ENCODE results near the gene CAV1. TPM values are rescaled to one million over a fixed set of nuclear protein-coding genes. Genes with fewer than 3 reads are reported as not detected.

CAV1 gene
- total RNA-seq, 1 experiment from 2014 or later = 4.9 TPM

DNA sequence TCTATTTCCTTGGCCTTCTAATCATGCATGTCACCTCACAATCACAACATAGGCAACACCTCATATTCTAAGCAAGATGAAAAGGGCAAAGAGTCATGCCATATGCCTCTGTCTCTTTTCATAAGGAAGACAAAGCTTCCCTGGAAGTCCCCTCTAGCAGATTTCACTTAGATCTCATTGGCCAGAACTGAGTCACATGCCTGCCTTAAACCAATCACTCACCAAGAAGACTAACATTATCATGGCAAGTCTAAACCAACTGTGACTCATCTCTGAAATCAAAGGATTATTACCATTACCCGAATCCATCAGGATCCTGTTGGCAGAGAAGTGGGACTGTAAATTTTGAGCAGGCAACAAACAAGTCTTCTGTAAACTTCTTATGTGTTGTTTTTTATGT lies 27.8 kb downstream of the CAV1 start:
- Histone ChIP-seq H3K4me1 (no peaks in the 10 kb centered on the region), H3K27me3 (replicated peaks; ENCODE audit: control insufficient read depth, insufficient read depth, low read length) (no peaks in the 10 kb centered on the region), H3K36me3 (ENCODE audit: control insufficient read depth, insufficient read depth, low read length) (no peaks in the 10 kb centered on the region), H3K4me3 (ENCODE audit: low read depth, low read length) (no peak overlapping the region), H3K9me3 (no peaks in the 10 kb centered on the region)
- DNase-seq = no peak
- Mint-ChIP-seq H3K4me1 (ENCODE audit: low read depth, unreplicated experiment) (no peaks in the 10 kb centered on the region), H3K36me3 (ENCODE audit: insufficient read depth, unreplicated experiment) (no peaks in the 10 kb centered on the region), H3K27ac (ENCODE audit: unreplicated experiment) (no peak overlapping the region), H3K9me3 (ENCODE audit: unreplicated experiment) (no peaks in the 10 kb centered on the region), H3K4me3 (ENCODE audit: unreplicated experiment) (no peak overlapping the region), H3K27me3 (ENCODE audit: insufficient read depth, unreplicated experiment) (no peaks in the 10 kb centered on the region)
- no TSS peak for BruUV-seq (replicated peaks)
- POLR2A ChIA-PET = no interaction called here
- CTCF ChIA-PET = no interaction called here
- intact Hi-C loops (cut with micrococcal nuclease; ENCODE audit: unreplicated experiment) = no loop called here
- TF ChIP-seq, protein P1, sequence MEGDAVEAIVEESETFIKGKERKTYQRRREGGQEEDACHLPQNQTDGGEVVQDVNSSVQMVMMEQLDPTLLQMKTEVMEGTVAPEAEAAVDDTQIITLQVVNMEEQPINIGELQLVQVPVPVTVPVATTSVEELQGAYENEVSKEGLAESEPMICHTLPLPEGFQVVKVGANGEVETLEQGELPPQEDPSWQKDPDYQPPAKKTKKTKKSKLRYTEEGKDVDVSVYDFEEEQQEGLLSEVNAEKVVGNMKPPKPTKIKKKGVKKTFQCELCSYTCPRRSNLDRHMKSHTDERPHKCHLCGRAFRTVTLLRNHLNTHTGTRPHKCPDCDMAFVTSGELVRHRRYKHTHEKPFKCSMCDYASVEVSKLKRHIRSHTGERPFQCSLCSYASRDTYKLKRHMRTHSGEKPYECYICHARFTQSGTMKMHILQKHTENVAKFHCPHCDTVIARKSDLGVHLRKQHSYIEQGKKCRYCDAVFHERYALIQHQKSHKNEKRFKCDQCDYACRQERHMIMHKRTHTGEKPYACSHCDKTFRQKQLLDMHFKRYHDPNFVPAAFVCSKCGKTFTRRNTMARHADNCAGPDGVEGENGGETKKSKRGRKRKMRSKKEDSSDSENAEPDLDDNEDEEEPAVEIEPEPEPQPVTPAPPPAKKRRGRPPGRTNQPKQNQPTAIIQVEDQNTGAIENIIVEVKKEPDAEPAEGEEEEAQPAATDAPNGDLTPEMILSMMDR (IDR thresholded peaks at IDR 0.05; ENCODE audit: insufficient read depth in 1 of 2, low read depth in 1 of 2, low read length in 1 of 2, severe bottlenecking in 1 of 2, unreplicated experiment in 1 of 2) = no peak

GRCh38 chr7:116553168-116553964 lies 28.5 kb downstream of the CAV1 start:
- no peaks in the 10 kb centered on the region for H3K36me3 Mint-ChIP-seq (ENCODE audit: insufficient read depth, unreplicated experiment)
- no peaks in the 10 kb centered on the region for H3K27me3 ChIP-seq (replicated peaks; ENCODE audit: control insufficient read depth, insufficient read depth, low read length)
- POLR2A ChIA-PET = no interaction called here
- TF ChIP-seq, protein P1 (IDR thresholded peaks at IDR 0.05; ENCODE audit: insufficient read depth in 1 of 2, low read depth in 1 of 2, low read length in 1 of 2, severe bottlenecking in 1 of 2, unreplicated experiment in 1 of 2) = no peak
- H3K9me3 ChIP-seq = no peaks in the 10 kb centered on the region
- intact Hi-C loops (cut with micrococcal nuclease; ENCODE audit: unreplicated experiment) = no loop called here
- no peaks in the 10 kb centered on the region for H3K27me3 Mint-ChIP-seq (ENCODE audit: insufficient read depth, unreplicated experiment)
- no peaks in the 10 kb centered on the region for H3K4me1 ChIP-seq
- H3K4me3 ChIP-seq (ENCODE audit: low read depth, low read length) = no peak overlapping the region
- no peaks in the 10 kb centered on the region for H3K36me3 ChIP-seq (ENCODE audit: control insufficient read depth, insufficient read depth, low read length)
- CTCF ChIA-PET = no interaction called here
- no peak overlapping the region for H3K4me3 Mint-ChIP-seq (ENCODE audit: unreplicated experiment)
- H3K4me1 Mint-ChIP-seq (ENCODE audit: low read depth, unreplicated experiment) = no peaks in the 10 kb centered on the region
- no peak for DNase-seq
- no TSS peak for BruUV-seq (replicated peaks)
- H3K9me3 Mint-ChIP-seq (ENCODE audit: unreplicated experiment) = no peaks in the 10 kb centered on the region
- H3K27ac Mint-ChIP-seq (ENCODE audit: unreplicated experiment) = no peak overlapping the region

GRCh38 chr7:116554436-116554835 lies 29.6 kb downstream of the CAV1 start:
- H3K36me3 ChIP-seq (ENCODE audit: control insufficient read depth, insufficient read depth, low read length) = no peaks in the 10 kb centered on the region

More at GRCh38 chr7:116554436-116554835, 29.6 kb downstream of the CAV1 start:
- H3K4me3 ChIP-seq (ENCODE audit: low read depth, low read length) = no peak overlapping the region
- H3K4me1 ChIP-seq = no peaks in the 10 kb centered on the region
- Mint-ChIP-seq H3K4me1 (ENCODE audit: low read depth, unreplicated experiment) (no peaks in the 10 kb centered on the region), H3K36me3 (ENCODE audit: insufficient read depth, unreplicated experiment) (no peaks in the 10 kb centered on the region), H3K27ac (ENCODE audit: unreplicated experiment) (no peak overlapping the region), H3K9me3 (ENCODE audit: unreplicated experiment) (no peaks in the 10 kb centered on the region), H3K4me3 (ENCODE audit: unreplicated experiment) (no peak overlapping the region), H3K27me3 (ENCODE audit: insufficient read depth, unreplicated experiment) (no peaks in the 10 kb centered on the region)
- POLR2A ChIA-PET = no interaction called here
- no peaks in the 10 kb centered on the region for H3K9me3 ChIP-seq
- intact Hi-C loops (cut with micrococcal nuclease; ENCODE audit: unreplicated experiment) = no loop called here
- H3K27me3 ChIP-seq (replicated peaks; ENCODE audit: control insufficient read depth, insufficient read depth, low read length) = no peaks in the 10 kb centered on the region
- CTCF ChIA-PET = no interaction called here
- no TSS peak for BruUV-seq (replicated peaks)
- no peak for DNase-seq
- TF ChIP-seq, protein P1 (IDR thresholded peaks at IDR 0.05; ENCODE audit: insufficient read depth in 1 of 2, low read depth in 1 of 2, low read length in 1 of 2, severe bottlenecking in 1 of 2, unreplicated experiment in 1 of 2) = no peak
